Measurements from ENCODE around the gene PTER. TPM values are rescaled to one million over a fixed set of nuclear protein-coding genes. Genes with fewer than 3 reads are reported as not detected.

PTER gene
- total RNA-seq, 1 experiment from 2014 or later, result 6.6 TPM

GRCh38 chr10:16529853-16530252, 93.0 kb downstream of the PTER start:
- Histone ChIP-seq H3K27me3 (ENCODE audit: low read length) (no peaks in the 10 kb centered on the region), H3K9ac (ENCODE audit: low read length) (no peak overlapping the region), H3K9me3 (ENCODE audit: low read length) (no peaks in the 10 kb centered on the region), H3K4me1 (ENCODE audit: insufficient read depth, low read length) (no peaks in the 10 kb centered on the region), H3K9me2 (replicated peaks; ENCODE audit: low read length) (no peaks in the 10 kb centered on the region), H2AFZ (ENCODE audit: low read length) (no peak overlapping the region), H3K36me3 (ENCODE audit: low read depth, low read length) (no peaks in the 10 kb centered on the region), H3K4me3 (ENCODE audit: low read length) (no peak overlapping the region), H3K27ac (ENCODE audit: low read length) (no peak overlapping the region), H3K4me2 (ENCODE audit: low read length) (no peak overlapping the region), H4K20me1 (ENCODE audit: low read length) (no peaks in the 10 kb centered on the region), H3K79me2 (ENCODE audit: low read length) (no peaks in the 10 kb centered on the region), H3F3A (ENCODE audit: low read length, unreplicated experiment) (no peaks in the 10 kb centered on the region)
- ChIA-PET POLR2A (ENCODE audit: unreplicated experiment) (no interaction called here), CTCF (no interaction called here)
- DNase-seq (no peak), ATAC-seq (no peak)
- no TSS peak for BruUV-seq (replicated peaks)
- intact Hi-C loops (cut with micrococcal nuclease), result no loop called here
- TF ChIP-seq CTCF (conservative IDR thresholded peaks at IDR 0.05; ENCODE audit: low read depth, low read length), result no peak
- TF ChIP-seq EZH2 (IDR thresholded peaks at IDR 0.05; ENCODE audit: low read length, unreplicated experiment), result no peak
- TF ChIP-seq EZH2phosphoT487 (IDR thresholded peaks at IDR 0.05; ENCODE audit: borderline replicate concordance, low read length), result no peak

DNA sequence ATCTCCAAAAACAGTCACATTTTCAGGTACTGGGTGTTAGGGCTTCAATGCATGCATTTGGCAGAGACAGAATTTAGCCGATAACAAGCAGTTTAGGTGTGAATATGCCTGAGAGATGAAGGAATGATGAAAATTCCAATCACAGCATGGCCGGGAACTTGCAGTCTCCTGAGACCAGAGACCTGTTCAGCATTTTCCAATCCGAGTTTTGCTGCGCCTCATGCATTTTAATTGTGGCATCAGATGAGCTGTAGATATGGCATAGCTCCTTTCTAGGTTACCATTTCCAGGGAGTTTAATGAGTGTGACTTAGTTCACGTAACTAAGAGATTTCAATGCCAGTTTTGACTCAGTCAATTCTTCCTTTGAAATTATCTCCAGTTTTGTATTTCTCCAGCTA, 99.3 kb downstream of the PTER start:
- TF ChIP-seq EZH2phosphoT487 (IDR thresholded peaks at IDR 0.05; ENCODE audit: borderline replicate concordance, low read length) (no peak), CTCF (conservative IDR thresholded peaks at IDR 0.05; ENCODE audit: low read depth, low read length) (no peak), EZH2 (IDR thresholded peaks at IDR 0.05; ENCODE audit: low read length, unreplicated experiment) (no peak)
- Histone ChIP-seq H3K4me1 (ENCODE audit: insufficient read depth, low read length) (no peaks in the 10 kb centered on the region), H4K20me1 (ENCODE audit: low read length) (no peaks in the 10 kb centered on the region), H3K4me3 (ENCODE audit: low read length) (no peak overlapping the region), H3K27me3 (ENCODE audit: low read length) (no peaks in the 10 kb centered on the region), H3K4me2 (ENCODE audit: low read length) (no peak overlapping the region), H3K9ac (ENCODE audit: low read length) (no peak overlapping the region), H3K27ac (ENCODE audit: low read length) (no peak overlapping the region), H3K9me3 (ENCODE audit: low read length) (no peaks in the 10 kb centered on the region), H3F3A (ENCODE audit: low read length, unreplicated experiment) (no peaks in the 10 kb centered on the region), H3K9me2 (replicated peaks; ENCODE audit: low read length) (no peaks in the 10 kb centered on the region), H3K79me2 (ENCODE audit: low read length) (no peaks in the 10 kb centered on the region), H2AFZ (ENCODE audit: low read length) (no peak overlapping the region), H3K36me3 (ENCODE audit: low read depth, low read length) (no peaks in the 10 kb centered on the region)
- intact Hi-C loops (cut with micrococcal nuclease), result no loop called here
- ATAC-seq, result no peak
- POLR2A ChIA-PET (ENCODE audit: unreplicated experiment), result no interaction called here
- DNase-seq, result no peak
- CTCF ChIA-PET, result no interaction called here
- no TSS peak for BruUV-seq (replicated peaks)

GRCh38 chr10:16544099-16544498, 107.3 kb downstream of the PTER start:
- BruUV-seq (replicated peaks), result no TSS peak
- no peaks in the 10 kb centered on the region for H3K79me2 ChIP-seq (ENCODE audit: low read length)
- H4K20me1 ChIP-seq (ENCODE audit: low read length), result no peaks in the 10 kb centered on the region
- no peak overlapping the region for H3K9ac ChIP-seq (ENCODE audit: low read length)
- ChIA-PET POLR2A (ENCODE audit: unreplicated experiment) (no interaction called here), CTCF (no interaction called here)
- no peaks in the 10 kb centered on the region for H3K36me3 ChIP-seq (ENCODE audit: low read depth, low read length)
- H3K27me3 ChIP-seq (ENCODE audit: low read length), result no peaks in the 10 kb centered on the region
- H3F3A ChIP-seq (ENCODE audit: low read length, unreplicated experiment), result no peaks in the 10 kb centered on the region
- H3K4me3 ChIP-seq (ENCODE audit: low read length), result no peak overlapping the region
- ATAC-seq, result no peak
- intact Hi-C loops (cut with micrococcal nuclease), result loop anchor here (10.0 kb wide), 1 partner anchor 229 kb away; no protein-coding TSS in a partner anchor
- H3K9me2 ChIP-seq (replicated peaks; ENCODE audit: low read length), result no peaks in the 10 kb centered on the region
- H3K27ac ChIP-seq (ENCODE audit: low read length), result no peak overlapping the region
- no peak for DNase-seq
- no peaks in the 10 kb centered on the region for H3K4me1 ChIP-seq (ENCODE audit: insufficient read depth, low read length)
- H3K9me3 ChIP-seq (ENCODE audit: low read length), result no peaks in the 10 kb centered on the region
- H2AFZ ChIP-seq (ENCODE audit: low read length), result no peak overlapping the region
- H3K4me2 ChIP-seq (ENCODE audit: low read length), result no peak overlapping the region
- TF ChIP-seq EZH2phosphoT487 (IDR thresholded peaks at IDR 0.05; ENCODE audit: borderline replicate concordance, low read length) (no peak), EZH2 (IDR thresholded peaks at IDR 0.05; ENCODE audit: low read length, unreplicated experiment) (no peak), CTCF (conservative IDR thresholded peaks at IDR 0.05; ENCODE audit: low read depth, low read length) (no peak)
